Left cardiac atrium (tissue), 4 donors: ENCODE results near the gene ABTB2. TPM values are rescaled to one million over a fixed set of nuclear protein-coding genes. Genes with fewer than 3 reads are reported as not detected.
A peak's percentile ranks its signal among the peaks of the same experiment; 100 is the strongest.

ENCODE experiments used
- ATAC-seq, 2 donors: fragments of 200-7000 bp; cut with Tn5 transposase; one replicate each; pipeline ENCODE4 v1.9.1; 2020; ENCODE audit warnings: mild to moderate bottlenecking in 2 of 2, moderate library complexity in 2 of 2
- DNase-seq: peaks from one replicate; pipeline ENCODE4 v3.0.0-alpha.2; 2020
- intact Hi-C, 2 donors: fragments of 100-400 bp; cut with DNase I; formaldehyde crosslinking; loops; one replicate each; pipeline versions ENCODE4 v1.14.1 to v1.15.1; 2022 to 2023
- total RNA-seq, 2 donors: library from RNA; stranded (reverse); fragmentation: NEBNext Ultra II Directional; extraction: Animal tissue kit (Norgen Biotek cat#: 25700); gene quantifications; one replicate each; pipeline ENCODE4 v1.2.1, GENCODE V29; 2021
- donor health status: DM: no; HTN: yes; CAD: no.
- donor health status: DM: no; HTN: yes; CAD: no; lungs with severe emphysema.
- donor health status: DM: yes; HTN: yes; CAD: no.
- donor health status: Dilated cardiomyopathy.

ABTB2 gene
- total RNA-seq, 2 donors from 2014 or later, result 12.5 to 19.3 TPM

- ATAC-seq (no peak), DNase-seq (no peak)
- intact Hi-C loops, result loop anchor here in 1 of 2 donors (5.0 to 10.0 kb wide), 2 partner anchors 131 to 367 kb away; no protein-coding TSS in a partner anchor
Measured at GRCh38 chr11:34364102-34364501, 6.3 kb upstream of the ABTB2 start.

- intact Hi-C loops, result loop anchor here in 1 of 2 donors (5.0 to 10.0 kb wide), 2 partner anchors 131 to 366 kb away; no protein-coding TSS in a partner anchor
Measured at GRCh38 chr11:34363363-34364084, 5.7 kb upstream of the ABTB2 start.

GRCh38 chr11:34360046-34360445, 2.2 kb upstream of the ABTB2 start:
- ATAC-seq (no peak), DNase-seq (no peak)
- intact Hi-C loops, result loop anchor here in 1 of 2 donors (5.0 to 10.0 kb wide), 2 partner anchors 135 to 363 kb away; no protein-coding TSS in a partner anchor

More at GRCh38 chr11:34363363-34364084, 5.7 kb upstream of the ABTB2 start:
- DNase-seq, result no peak
- ATAC-seq, result no peak

DNA sequence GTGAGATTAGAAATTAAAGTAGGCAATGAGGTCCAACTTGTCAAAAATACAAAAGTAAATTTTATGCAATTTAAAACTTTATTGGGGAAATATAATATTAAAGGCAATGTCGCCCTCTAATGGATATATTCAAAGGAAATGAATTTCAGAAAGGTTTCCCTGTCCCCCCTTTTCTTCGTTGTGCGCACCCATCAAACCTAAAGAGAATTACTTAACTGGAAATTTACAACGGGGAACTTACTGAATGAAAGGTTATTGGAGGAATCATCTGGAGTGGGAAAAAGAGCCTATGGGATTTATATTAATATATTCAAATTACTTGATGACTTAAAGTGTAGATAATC, 1.7 kb upstream of the ABTB2 start:
- no peak for ATAC-seq
- no peak for DNase-seq
- intact Hi-C loops, result loop anchor here (1.0 to 10.0 kb wide), 5 partner anchors 95 to 363 kb away; no protein-coding TSS in a partner anchor

- ATAC-seq, result peak; percentile 32 to 44
- DNase-seq, result peak; percentile 79
- intact Hi-C loops, result loop anchor here (1.0 to 10.0 kb wide), 5 partner anchors 94 to 362 kb away; no protein-coding TSS in a partner anchor
Measured at GRCh38 chr11:34358728-34359547, 1.1 kb upstream of the ABTB2 start.

- DNase-seq (peak; percentile 61), ATAC-seq (peak; percentile 10 to 57)
- intact Hi-C loops, result loop anchor here (2.0 to 10.0 kb wide), 4 partner anchors 93 to 361 kb away; no protein-coding TSS in a partner anchor
Measured at GRCh38 chr11:34358258-34358727, 483 bp upstream of the ABTB2 start.

DNA sequence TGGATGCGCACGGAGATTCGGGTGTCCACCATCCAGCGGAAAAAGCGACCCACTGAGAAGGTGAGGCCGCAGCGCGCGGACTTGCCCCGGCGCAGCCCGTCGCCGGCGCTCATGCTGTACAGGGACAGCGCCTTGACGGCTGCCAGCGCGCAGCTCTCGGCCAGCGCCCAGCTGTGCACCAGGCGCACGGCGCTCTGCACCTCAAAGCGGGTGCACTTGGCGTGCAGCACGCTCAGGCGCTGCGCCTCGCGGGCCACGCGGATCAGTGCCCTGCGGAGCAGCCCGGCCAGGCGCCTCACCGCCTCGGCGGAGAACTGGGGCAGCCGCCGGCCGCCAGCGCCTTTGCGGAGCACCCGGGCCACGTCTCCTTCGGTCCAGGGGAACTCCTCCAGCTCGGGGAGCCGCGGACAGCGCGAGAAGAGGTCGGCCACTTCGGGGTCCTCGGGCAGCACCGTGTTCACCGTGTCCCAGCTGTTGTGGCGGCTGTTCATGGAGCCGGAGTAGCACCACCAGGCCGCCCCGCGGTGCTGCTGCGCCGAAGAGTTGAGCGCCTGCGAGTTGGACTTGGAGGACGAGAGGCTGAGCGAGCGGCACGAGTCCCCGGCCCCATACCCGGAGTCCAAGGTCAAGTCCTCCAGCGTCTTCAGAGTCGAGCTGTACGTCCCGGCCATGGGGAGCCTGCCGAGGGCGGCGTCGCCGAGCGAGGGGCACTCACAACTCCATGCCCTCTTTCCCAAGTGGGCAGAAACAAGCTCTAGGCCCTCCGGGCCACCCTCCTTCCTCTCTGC, 703 bp downstream of the ABTB2 start:
- ATAC-seq (peak; percentile 61 to 65), DNase-seq (peak; percentile 61)
- intact Hi-C loops, result loop anchor here (5.0 to 10.0 kb wide), 3 partner anchors 92 to 185 kb away; no protein-coding TSS in a partner anchor

- intact Hi-C loops, result loop anchor here (5.0 to 10.0 kb wide), 3 partner anchors 92 to 184 kb away; no protein-coding TSS in a partner anchor
- DNase-seq (no peak), ATAC-seq (peak; percentile 0 to 1)
Measured at GRCh38 chr11:34356576-34356912, 1.3 kb downstream of the ABTB2 start.

DNA sequence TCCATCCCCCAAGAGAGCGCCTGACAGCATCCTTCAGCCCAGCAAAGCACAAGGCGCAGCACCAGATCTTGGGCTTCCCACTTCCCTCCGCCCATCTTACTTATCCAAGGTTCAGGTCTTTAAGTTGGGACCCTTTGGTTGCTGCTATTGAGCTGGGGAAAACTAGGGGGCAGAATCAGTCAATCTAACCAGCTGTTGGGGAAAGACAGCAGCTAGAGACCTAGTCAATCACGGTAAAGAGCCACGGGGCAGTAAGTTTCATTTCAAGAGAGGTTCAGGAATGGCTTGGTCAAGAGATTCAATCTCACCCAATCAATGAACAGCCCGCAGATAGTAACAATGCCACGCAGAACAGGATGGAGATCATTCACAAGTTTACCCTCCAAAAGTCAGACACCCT, 1.7 kb downstream of the ABTB2 start:
- ATAC-seq (no peak), DNase-seq (no peak)
- intact Hi-C loops, result loop anchor here (5.0 to 10.0 kb wide), 3 partner anchors 91 to 184 kb away; no protein-coding TSS in a partner anchor

DNA sequence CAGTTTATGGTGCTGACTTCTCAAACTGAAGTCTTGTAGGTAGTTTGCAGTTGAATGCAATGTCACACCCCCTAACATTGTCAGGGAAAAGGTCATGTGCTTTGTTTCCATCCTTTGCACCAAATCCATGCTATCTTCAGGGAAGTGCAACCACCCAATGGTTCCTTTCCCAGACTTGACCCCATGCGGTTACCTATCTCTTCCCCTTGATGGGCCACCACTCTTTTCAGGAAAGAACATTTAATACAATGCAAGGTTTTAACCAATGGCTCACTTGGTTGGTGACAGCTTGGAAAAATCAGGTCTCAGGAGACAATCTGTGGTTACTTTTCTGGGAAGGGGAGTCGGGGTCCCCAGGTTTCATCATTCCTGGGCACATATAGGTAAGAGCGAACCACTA, 2.1 kb downstream of the ABTB2 start:
- intact Hi-C loops, result loop anchor here (5.0 to 10.0 kb wide), 3 partner anchors 91 to 183 kb away; no protein-coding TSS in a partner anchor
- no peak for DNase-seq
- no peak for ATAC-seq

DNA sequence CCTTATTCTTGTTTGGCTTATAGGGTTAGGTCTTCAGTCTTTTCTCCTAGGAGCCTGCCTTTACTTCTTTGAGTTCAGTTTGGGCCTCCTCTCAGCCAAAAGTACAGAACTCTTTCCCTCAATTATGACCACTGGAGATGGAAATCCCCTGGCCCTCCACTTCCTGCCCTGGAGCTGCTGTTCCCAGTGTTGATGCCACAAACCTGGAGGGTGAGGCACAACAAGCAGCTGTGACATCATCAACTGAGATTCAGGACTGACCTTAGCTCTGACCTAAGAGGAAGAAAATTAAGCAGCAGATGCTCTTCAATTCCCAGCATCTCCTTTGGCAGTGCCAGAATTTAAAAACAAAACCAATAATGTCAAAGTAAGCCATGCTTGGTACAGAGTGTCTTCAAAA, 3.0 kb downstream of the ABTB2 start:
- ATAC-seq (no peak), DNase-seq (no peak)
- intact Hi-C loops, result loop anchor here (5.0 to 10.0 kb wide), 3 partner anchors 90 to 182 kb away; no protein-coding TSS in a partner anchor

- ATAC-seq (no peak), DNase-seq (no peak)
- intact Hi-C loops, result loop anchor here in 1 of 2 donors (10.0 kb wide), 1 partner anchor 89 kb away; no protein-coding TSS in a partner anchor
Measured at GRCh38 chr11:34353881-34354280, 3.9 kb downstream of the ABTB2 start.

- no peak for DNase-seq
- no peak for ATAC-seq
- intact Hi-C loops, result loop anchor here in 1 of 2 donors (10.0 kb wide), 1 partner anchor 87 kb away; no protein-coding TSS in a partner anchor
Measured at GRCh38 chr11:34351687-34352469, 5.9 kb downstream of the ABTB2 start.

DNA sequence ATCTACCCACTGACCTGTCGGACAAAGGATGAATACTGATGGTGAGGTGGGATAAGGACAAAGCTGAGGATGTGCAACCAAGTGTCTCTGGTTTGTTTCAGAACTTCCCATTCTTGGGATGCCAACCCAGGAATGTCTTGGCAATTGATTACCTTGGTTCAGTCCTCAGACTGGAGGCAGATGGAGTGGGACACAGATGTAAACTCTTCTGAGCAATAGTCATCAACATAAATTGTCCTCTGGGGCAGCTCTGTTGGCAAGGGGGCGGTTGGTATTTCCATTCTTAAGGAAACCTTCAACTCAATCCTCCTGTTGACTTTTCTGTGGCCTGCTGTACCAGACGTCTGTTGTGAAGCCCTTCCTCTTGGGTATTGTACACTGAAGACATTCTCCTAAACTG, 6.8 kb downstream of the ABTB2 start:
- ATAC-seq, result no peak
- DNase-seq, result no peak
- intact Hi-C loops, result loop anchor here in 1 of 2 donors (10.0 kb wide), 1 partner anchor 86 kb away; no protein-coding TSS in a partner anchor

DNA sequence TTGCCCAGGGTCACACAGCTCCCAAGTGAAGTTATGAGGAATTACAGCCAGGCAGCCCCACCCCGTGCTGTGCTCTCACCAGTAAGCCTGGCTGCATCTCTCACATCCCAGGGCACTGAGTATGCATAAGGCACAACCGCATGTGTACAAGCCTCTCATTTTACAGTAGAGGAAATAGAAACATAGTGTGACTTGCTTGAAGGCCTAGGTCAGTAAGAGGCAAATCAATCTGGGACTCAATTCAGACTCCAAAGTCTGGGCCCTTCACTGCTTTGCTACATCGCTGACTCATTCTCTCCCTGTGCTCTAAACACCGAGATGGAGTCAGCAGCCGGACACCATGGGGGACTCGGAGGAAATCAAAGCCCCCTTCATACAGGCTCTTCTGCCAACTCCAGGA, 7.9 kb downstream of the ABTB2 start:
- intact Hi-C loops, result loop anchor here (5.0 to 10.0 kb wide), 2 partner anchors 38 to 85 kb away; no protein-coding TSS in a partner anchor
- ATAC-seq (no peak), DNase-seq (no peak)

DNA sequence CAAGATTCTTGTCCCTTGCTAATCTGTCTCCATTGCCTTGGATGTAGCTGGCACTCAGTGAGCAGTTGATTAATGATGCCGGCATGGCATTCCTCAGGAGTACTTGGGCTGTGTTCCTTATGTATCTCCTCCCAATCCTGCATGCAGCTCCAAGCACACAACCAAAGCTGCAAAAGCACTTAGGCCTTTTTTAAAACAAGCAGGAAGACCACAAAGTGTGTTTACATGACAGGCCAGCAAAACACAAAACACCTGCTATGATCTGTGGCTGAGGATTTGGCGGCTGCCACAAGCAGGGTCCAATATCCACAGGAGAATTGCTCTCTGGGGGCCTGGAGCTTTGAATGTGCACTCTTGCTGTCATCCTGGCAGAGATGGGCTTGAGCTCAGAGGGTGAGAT, 8.9 kb downstream of the ABTB2 start:
- ATAC-seq (no peak), DNase-seq (no peak)
- intact Hi-C loops, result loop anchor here in 1 of 2 donors (5.0 kb wide), 1 partner anchor 37 kb away; no protein-coding TSS in a partner anchor

- ATAC-seq (no peak), DNase-seq (no peak)
- intact Hi-C loops, result loop anchor here in 1 of 2 donors (5.0 kb wide), 1 partner anchor 36 kb away; no protein-coding TSS in a partner anchor
Measured at GRCh38 chr11:34348096-34348495, 9.7 kb downstream of the ABTB2 start.
